A549 treated with Mapracorat at 1 μM for 4 hours (cell line): ENCODE results near the gene CCDC137. TPM values are rescaled to one million over a fixed set of nuclear protein-coding genes. Genes with fewer than 3 reads are reported as not detected.

Experiments
- total RNA-seq: library from RNA; stranded (reverse); fragments of 200-300 nt; extraction: Qiagen RNA extraction; gene quantifications from 5 replicates; pipeline ENCODE4 v1.2.3, GENCODE V29; 2022

The CCDC137 gene
- total RNA-seq = 54.3 to 69.6 TPM (median 62.0 TPM) in 5 replicates

GRCh38 chr17:81666342-81667191 lies at the start of gene CCDC137, which contains the start of gene OXLD1:
CCDC137 (plus strand) TSS chr17:81666737; CDS start chr17:81666767, 30 bp downstream.
OXLD1 (minus strand) TSS chr17:81666605; CDS start chr17:81666577, 28 bp downstream.

GRCh38 chr17:81636505-81637288 lies 29.8 kb upstream of the CCDC137 start, which contains the start of the genes NPLOC4 and TSPAN10:
NPLOC4 (minus strand) TSS chr17:81637112; CDS start chr17:81636930, 182 bp downstream.
TSPAN10 (plus strand) TSS chr17:81637196; CDS start chr17:81642413, 5,217 bp downstream.

DNA sequence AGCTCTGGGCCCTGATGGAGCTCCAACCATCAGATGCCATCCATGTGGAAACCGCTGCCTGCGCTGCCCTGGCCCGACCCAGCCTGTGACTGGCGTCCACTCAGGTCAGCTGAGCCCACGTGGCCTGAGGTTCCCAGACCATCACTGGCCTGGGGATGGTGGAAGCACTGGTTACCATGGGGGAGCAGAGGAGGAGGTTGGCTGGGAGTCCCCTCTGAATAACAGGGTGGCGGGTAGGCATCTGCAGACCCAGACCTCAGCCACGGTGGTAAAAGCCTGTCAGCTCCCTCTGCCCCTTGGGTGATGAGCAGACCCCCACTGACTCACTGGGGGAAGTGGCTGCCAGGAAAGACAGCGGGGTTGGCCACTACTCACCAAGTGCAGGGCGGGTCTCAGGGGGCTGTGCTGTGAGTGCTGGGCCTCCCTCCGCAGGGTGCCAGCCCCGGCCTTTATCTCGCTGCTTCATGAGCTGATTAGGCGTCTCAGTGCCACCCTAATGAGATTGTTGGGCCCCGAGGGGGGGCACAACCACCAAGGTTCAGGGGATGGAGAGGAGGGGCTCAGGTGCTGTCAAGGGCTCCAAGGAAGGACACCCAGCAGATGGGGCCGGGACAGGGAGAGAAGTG lies 10.3 kb upstream of the CCDC137 start, which contains the start of gene PDE6G:
Gene PDE6G (minus strand): TSS at position 425 of the 626 bp plus-strand sequence. CDS start 3,237 bp downstream, outside the sequence.

GRCh38 chr17:81683584-81684441 lies 17.3 kb downstream of the CCDC137 start, which contains the start of the genes ARL16 and HGS:
ARL16 (minus strand) TSS chr17:81683797; CDS start chr17:81683753, 44 bp downstream.
HGS (plus strand) TSS chr17:81684011; CDS start chr17:81684067, 56 bp downstream.

GRCh38 chr17:81702934-81703746 lies 36.6 kb downstream of the CCDC137 start, which contains the start of gene MRPL12:
MRPL12 (plus strand) TSS chr17:81703367; CDS start chr17:81703502, 135 bp downstream.

DNA sequence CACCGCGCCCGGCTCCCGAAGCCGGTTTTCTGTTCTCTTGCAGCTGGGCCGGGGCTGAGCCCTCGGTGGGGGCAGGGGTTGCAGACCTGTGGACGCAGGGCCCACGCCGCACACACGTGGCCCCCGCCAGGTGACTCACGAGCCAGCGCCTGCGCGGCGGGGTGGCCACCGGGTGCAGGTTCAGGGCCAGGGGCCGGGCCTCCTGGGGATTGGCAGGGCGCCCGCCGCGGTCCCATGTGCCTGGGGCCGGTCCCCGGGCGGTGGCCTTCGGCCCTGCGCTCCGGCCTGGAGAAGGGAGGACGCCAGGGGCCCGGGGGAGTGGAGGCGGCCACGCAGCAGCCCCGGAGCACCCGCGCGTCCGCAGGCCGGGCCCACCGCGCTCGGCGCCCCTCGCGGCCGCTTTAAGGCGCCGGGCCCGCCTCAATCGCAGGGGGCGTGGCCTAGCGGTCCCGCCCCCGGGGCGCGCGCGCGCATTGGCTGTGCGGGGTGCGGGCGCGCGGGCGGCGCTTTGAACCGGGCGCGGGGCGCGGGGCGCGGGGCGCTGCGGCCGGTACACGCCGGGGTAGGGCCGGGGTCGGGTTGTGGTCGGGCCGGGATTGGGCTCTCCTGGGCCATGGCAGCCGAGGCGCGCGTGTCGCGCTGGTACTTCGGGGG lies 45.4 kb downstream of the CCDC137 start, which contains the start of gene SLC25A10:
Gene SLC25A10 (plus strand): TSS at position 471 of the 654 bp plus-strand sequence. CDS start 143 bp downstream, at position 614.

Other genes starting within 250 kb of the CCDC137 start
- gene ACTG1, start 153.9 kb upstream of the CCDC137 start, total RNA-seq = 5,013 to 5,756 TPM (median 5,242 TPM) in 5 replicates
- gene FSCN2, start 138.4 kb upstream of the CCDC137 start, total RNA-seq = 0.59 to 1.9 TPM (median 1.4 TPM) in 5 replicates
- 15.9 to 27.5 TPM (median 24.4 TPM) in 5 replicates for gene FAAP100, start 114.4 kb upstream of the CCDC137 start, total RNA-seq
- 85.8 to 102 TPM (median 100 TPM) in 5 replicates for gene NPLOC4, start 29.6 kb upstream of the CCDC137 start, total RNA-seq
- 3.8 to 6.7 TPM (median 4.9 TPM) in 5 replicates for gene TSPAN10, start 29.5 kb upstream of the CCDC137 start, total RNA-seq
- gene PDE6G, start 10.2 kb upstream of the CCDC137 start, total RNA-seq = 1.4 to 3.3 TPM (median 2.0 TPM) in 5 replicates
- 33.6 to 64.7 TPM (median 63.2 TPM) in 5 replicates for gene OXLD1, start 132 bp upstream of the CCDC137 start, total RNA-seq
- gene ARL16, start 17.1 kb downstream of the CCDC137 start, total RNA-seq = 49.4 to 53.7 TPM (median 50.5 TPM) in 5 replicates
- 137 to 220 TPM (median 209 TPM) in 5 replicates for gene HGS, start 17.3 kb downstream of the CCDC137 start, total RNA-seq
- 216 to 326 TPM (median 303 TPM) in 5 replicates for gene MRPL12, start 36.6 kb downstream of the CCDC137 start, total RNA-seq
- gene SLC25A10, start 45.5 kb downstream of the CCDC137 start, total RNA-seq = 28.7 to 46.5 TPM (median 44.6 TPM) in 5 replicates
- gene GCGR, start 137.4 kb downstream of the CCDC137 start, total RNA-seq = 0.08 to 0.64 TPM (median 0.35 TPM) in 4 of 5 replicates, not detected in the other
- 74.7 to 106 TPM (median 98.6 TPM) in 5 replicates for gene MCRIP1, start 166.6 kb downstream of the CCDC137 start, total RNA-seq
- 0.09 to 0.39 TPM (median 0.19 TPM) in 3 of 5 replicates, not detected in the others for gene PPP1R27, start 168.3 kb downstream of the CCDC137 start, total RNA-seq
- gene P4HB, start 193.8 kb downstream of the CCDC137 start, total RNA-seq = 677 to 794 TPM (median 701 TPM) in 5 replicates
- gene ARHGDIA, start 204.6 kb downstream of the CCDC137 start, total RNA-seq = 597 to 713 TPM (median 619 TPM) in 5 replicates
- gene ALYREF, start 224.8 kb downstream of the CCDC137 start, total RNA-seq = 183 to 253 TPM (median 234 TPM) in 5 replicates
- gene ANAPC11, start 225.0 kb downstream of the CCDC137 start, total RNA-seq = 185 to 289 TPM (median 284 TPM) in 5 replicates
- gene NPB, start 235.5 kb downstream of the CCDC137 start, total RNA-seq = 0.39 to 0.65 TPM (median 0.55 TPM) in 5 replicates
- 13.8 to 19.1 TPM (median 17.3 TPM) in 5 replicates for gene PCYT2, start 244.7 kb downstream of the CCDC137 start, total RNA-seq